HUES48 (cell line): ENCODE results near the gene NRTN.
"Not testable (repeated sequence)": the region's sequence is repeated elsewhere in the genome, so short reads cannot be mapped to it uniquely, and the experiment has no call there.

Experiments used
- H3K27ac ChIP-seq: one replicate; pipeline ENCODE4 v1.7.0; 2013; ENCODE audit warnings: low read depth, low read length, inconsistent platforms
- H3K27me3 ChIP-seq: 2 replicates; pipeline ENCODE4 v1.6.1; 2013; ENCODE audit warnings: mild to moderate bottlenecking, low read length; ENCODE audit not compliant: control insufficient read depth, insufficient read depth
- H3K36me3 ChIP-seq: 2 replicates; pipeline ENCODE4 v1.6.1; 2013; ENCODE audit warnings: low read length; ENCODE audit not compliant: control insufficient read depth, insufficient read depth
- H3K4me1 ChIP-seq: 2 replicates; pipeline ENCODE4 v1.6.1; 2013; ENCODE audit warnings: mild to moderate bottlenecking, low read length; ENCODE audit not compliant: control insufficient read depth, insufficient read depth
- H3K4me3 ChIP-seq: 2 replicates; pipeline ENCODE4 v1.5.1; 2013; ENCODE audit warnings: mild to moderate bottlenecking, low read depth, low read length
- H3K9ac ChIP-seq: 2 replicates; pipeline ENCODE4 v1.6.1; 2013; ENCODE audit warnings: mild to moderate bottlenecking, low read depth, low read length, moderate library complexity
- H3K9me3 ChIP-seq: 2 replicates; pipeline ENCODE4 v1.6.1; 2013; ENCODE audit warnings: low read length; ENCODE audit not compliant: control insufficient read depth, insufficient read depth

Gene NRTN

DNA sequence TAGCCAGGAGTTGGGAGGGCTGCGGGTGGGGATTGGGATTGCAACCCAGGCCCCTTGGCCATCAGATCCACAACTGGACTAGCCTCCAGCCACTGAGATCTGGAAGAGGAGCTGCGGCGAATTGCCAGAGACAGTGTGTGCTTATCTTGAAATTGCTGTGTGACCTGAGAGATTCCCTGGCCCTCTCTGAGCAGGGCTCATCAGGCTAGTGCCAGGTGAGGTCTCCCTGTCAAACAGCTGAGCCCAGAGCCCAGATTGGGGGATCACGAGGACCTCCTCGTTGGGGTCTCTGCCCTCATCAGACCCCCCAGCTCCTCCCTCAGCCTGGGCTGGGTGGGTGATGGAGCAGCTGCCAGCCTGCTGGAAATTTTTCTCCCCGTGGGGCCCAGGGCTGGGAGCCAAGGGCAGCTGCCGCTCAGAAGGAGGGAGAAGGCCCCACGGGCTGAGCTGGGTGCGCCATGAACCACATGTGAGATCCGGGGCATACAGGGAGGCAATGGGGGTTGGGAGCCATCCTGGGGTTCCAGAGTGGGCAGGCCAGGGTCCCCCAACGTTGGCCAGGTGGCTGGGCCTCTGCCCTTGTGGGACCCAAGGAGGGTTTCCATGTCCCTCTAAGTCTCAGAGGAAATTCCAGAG is 58.3 kb downstream of the NRTN start:
- Histone ChIP-seq H3K27me3 (no peaks in the 10 kb centered on the region), H3K36me3 (no peaks in the 10 kb centered on the region)

DNA sequence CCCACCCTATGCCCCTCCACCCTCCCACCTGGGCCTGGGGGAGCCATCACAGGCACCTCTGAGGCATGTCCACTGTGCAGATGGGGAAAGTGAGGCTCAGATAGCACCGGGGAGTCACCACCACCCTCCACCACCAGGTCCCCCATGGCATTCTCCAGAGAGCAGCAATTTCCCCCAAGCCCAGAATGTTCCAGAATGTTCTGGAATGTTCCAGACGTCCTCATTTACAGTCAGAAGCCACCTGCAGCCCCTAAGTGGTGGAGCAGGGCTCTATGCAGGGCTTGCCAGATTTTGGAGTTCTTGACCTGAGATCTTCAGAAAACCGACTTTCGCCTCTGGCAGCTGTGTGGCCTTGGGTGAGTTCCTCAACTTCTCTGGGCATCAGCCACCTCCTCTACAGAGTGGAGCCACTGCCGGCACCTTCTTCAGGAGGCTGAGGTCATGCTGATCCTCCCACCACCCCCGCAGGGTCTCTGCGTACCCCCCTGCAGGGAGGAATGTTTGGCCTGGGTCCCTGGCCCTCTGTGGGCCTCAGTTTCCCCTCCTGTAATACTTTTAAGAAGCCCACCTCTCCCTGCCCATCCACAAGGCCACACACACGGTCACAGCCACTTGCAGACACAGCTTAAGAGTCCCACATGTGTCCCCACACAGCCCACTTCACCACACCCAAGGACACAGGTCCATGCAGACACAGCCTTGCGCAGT is 59.3 kb downstream of the NRTN start:
- Histone ChIP-seq H3K9ac (no peak overlapping the region), H3K27ac (no peak overlapping the region), H3K27me3 (no peaks in the 10 kb centered on the region), H3K4me1 (no peaks in the 10 kb centered on the region), H3K36me3 (no peaks in the 10 kb centered on the region), H3K9me3 (no peaks in the 10 kb centered on the region), H3K4me3 (no peak overlapping the region)

More for the DNA sequence above, 58.3 kb downstream of the NRTN start:
- H3K27ac ChIP-seq, result no peak overlapping the region
- no peak overlapping the region for H3K4me3 ChIP-seq
- no peaks in the 10 kb centered on the region for H3K9me3 ChIP-seq
- no peaks in the 10 kb centered on the region for H3K4me1 ChIP-seq
- H3K9ac ChIP-seq, result no peak overlapping the region

DNA sequence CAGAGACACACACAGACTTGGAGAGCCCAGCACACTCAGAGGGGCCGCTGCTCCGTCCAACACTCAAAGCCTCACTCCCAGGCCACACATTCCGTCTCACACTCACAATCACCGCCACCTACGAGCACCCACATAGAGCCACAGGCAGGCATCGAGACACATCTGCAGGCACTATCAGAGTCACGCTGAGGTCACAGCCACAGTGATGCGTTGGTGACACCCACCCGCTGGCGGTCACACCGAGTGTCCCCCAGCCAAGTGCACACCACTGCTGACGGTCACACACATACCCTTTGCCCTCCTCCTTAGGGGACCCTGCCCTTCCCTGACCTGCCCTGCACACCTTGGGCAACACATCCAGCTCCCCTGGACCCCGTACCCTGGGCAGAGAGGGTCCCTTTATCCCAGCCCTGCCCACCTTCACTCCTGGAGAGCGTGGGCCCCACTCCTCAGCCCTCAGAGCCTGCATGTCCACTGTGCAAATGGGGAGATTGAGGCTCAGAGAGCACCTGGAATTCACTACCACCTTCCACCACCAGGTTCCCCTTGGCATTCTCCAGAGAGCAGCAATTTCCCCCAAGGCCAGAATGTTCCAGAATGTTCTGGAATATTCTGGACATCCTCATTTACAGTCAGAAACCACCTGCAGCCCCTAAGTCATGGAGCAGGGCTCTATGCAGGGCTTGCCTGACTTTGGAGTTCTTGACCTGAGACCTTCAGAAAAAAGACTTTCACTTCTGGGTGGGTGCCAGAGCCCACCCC is 60.0 kb downstream of the NRTN start:
- no peaks in the 10 kb centered on the region for H3K4me1 ChIP-seq
- H3K27me3 ChIP-seq, result no peaks in the 10 kb centered on the region
- H3K36me3 ChIP-seq, result no peaks in the 10 kb centered on the region
- no peaks in the 10 kb centered on the region for H3K9me3 ChIP-seq
- no peak overlapping the region for H3K27ac ChIP-seq
- H3K4me3 ChIP-seq, result no peak overlapping the region
- H3K9ac ChIP-seq, result no peak overlapping the region

DNA sequence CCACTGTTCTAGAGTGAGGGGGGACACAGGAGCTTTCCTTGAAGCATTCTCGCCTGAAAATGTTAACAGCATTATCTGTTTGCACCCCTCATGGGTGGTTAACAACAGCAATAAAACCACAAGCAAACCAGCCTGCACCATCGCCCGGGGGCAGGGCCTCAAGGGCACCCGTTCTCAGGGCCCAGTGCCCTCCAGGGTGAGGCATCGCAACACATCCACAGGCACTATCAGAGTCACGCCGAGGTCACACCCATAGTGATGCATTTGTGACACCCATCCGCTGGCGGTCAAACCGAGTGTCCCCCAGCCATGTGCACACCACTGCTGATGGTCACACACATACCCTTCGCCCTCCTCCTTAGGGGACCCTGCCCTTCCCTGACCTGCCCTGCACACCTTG is 60.9 kb downstream of the NRTN start:
- no peaks in the 10 kb centered on the region for H3K36me3 ChIP-seq
- H3K4me1 ChIP-seq, result no peaks in the 10 kb centered on the region
- no peaks in the 10 kb centered on the region for H3K9me3 ChIP-seq
- H3K9ac ChIP-seq, result no peak overlapping the region
- H3K27me3 ChIP-seq, result no peaks in the 10 kb centered on the region
- H3K4me3 ChIP-seq, result no peak overlapping the region
- H3K27ac ChIP-seq, result no peak overlapping the region

DNA sequence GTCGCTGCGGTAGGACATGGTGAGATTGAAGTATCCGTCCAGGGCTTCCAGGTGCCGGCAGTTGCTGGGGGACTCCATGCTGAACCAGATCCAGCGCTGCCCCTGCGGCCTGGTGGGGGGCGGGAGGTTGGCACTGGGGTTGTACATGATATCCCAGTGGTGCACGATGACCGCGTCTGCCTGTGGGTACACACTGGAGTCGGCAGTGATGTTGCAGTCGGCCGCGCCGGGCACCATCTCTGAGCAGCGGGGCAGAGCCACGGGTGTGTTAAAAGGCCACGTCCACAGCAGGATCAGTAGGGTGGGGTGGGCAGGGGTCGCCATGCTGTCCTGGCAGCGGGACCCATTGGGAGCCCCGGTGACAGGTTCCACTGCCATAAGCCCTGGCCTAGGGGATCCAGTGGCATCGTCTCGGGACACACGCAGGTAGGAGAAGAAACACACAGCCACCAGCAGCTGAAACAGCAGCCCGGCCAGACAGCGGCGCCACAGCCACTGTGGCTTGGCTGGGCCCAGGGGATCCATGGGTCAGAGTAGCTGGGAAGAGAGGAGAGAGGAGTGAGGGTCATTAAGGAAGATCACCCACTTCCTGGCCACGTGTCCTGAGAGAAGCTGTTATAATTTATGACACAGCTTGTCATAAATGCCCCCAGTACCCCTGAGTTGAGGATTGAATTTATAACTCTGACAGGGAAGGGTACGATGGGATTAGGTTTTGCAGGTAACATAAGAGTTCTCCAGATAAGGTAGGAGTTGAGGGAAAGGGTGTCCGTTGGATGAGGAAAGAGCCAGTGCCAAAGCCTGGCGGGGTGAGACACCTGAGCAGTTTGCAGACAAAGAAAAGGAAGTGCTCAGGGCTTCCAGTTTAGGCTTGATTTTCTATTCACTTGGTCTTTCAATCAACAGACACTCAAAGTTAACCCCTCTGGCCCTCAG is 62.6 kb downstream of the NRTN start:
- Histone ChIP-seq H3K9me3 (no peaks in the 10 kb centered on the region), H3K27me3 (no peaks in the 10 kb centered on the region), H3K9ac (no peak overlapping the region), H3K36me3 (no peaks in the 10 kb centered on the region), H3K4me3 (no peak overlapping the region), H3K4me1 (no peaks in the 10 kb centered on the region), H3K27ac (no peak overlapping the region)

DNA sequence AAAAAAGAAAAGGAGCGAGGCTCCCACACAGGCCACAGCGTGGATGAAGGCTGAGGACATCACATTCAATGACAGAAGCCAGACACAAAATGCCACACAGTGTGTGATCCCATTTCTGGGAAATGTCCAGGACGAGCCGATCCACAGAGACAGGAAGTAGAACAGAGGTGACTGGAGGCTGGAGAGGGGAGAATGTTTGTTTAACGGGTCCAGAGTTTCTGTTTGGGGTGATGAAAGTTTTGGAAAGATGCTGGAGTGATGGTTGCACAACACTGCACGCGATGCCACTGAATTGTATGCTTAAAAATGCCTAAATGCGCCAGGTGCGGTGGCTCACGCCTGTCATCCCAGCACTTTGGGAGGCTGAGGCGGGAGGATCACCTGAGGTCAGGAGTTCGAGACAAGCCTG is 66.1 kb downstream of the NRTN start:
- Histone ChIP-seq H3K4me3 (no peak overlapping the region), H3K36me3 (no peaks in the 10 kb centered on the region), H3K9ac (no peak overlapping the region), H3K27me3 (no peaks in the 10 kb centered on the region), H3K9me3 (no peaks in the 10 kb centered on the region), H3K27ac (no peak overlapping the region), H3K4me1 (no peaks in the 10 kb centered on the region)

DNA sequence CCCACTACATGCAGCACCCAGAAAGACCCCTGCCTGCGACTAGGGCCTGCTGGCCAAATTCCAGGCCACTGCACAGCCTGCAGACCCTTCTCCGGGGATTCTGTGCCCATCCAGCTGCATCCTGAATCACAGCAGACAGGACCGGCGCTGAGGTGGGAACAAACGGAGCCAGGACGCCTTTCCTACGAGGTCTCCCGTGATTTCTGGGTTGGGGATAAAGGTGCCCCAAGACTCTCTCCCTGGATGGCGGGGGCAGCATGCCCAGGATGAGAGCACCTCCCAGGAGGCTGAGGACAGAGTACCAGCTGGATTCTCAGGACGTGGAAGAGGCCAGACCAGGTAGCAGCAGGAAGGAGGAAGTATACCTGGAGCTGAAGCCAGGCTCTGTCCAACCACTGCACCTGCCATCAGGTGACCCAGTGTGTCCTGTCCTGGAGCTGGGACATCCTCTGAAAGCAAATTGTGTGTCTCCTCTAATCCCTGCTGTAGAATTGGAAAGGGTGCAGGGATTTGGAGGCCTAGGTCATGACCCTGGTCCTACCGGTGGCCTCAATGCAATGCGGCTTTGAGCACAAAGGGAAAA is 68.8 kb downstream of the NRTN start:
- H3K27ac ChIP-seq, result no peak overlapping the region
- H3K4me1 ChIP-seq, result no peaks in the 10 kb centered on the region
- no peak overlapping the region for H3K4me3 ChIP-seq
- no peaks in the 10 kb centered on the region for H3K27me3 ChIP-seq
- no peak overlapping the region for H3K9ac ChIP-seq
- H3K36me3 ChIP-seq, result no peaks in the 10 kb centered on the region
- H3K9me3 ChIP-seq, result no peaks in the 10 kb centered on the region

DNA sequence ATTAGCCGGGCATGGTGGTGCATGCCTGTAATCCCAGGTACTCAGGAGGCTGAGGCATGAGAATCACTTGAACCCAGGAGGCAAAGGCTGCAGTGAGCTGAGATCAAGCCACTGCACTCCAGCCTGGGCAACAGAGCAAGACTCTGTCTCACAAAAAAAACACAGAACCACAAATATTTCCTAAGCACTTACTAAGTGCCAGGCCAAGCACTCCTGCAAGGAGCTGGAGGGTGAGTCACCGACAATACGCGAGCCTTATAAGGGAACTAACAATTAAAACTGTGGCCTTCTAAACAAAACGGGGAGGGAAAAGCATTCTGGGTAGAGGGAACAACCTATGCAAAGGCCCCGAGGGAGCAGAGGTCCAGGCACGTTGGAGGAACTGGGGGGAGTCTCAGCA is 69.6 kb downstream of the NRTN start:
- not testable (repeated sequence) for H3K9ac ChIP-seq, H3K36me3 ChIP-seq, H3K4me3 ChIP-seq, H3K27me3 ChIP-seq, H3K27ac ChIP-seq, H3K9me3 ChIP-seq, H3K4me1 ChIP-seq

DNA sequence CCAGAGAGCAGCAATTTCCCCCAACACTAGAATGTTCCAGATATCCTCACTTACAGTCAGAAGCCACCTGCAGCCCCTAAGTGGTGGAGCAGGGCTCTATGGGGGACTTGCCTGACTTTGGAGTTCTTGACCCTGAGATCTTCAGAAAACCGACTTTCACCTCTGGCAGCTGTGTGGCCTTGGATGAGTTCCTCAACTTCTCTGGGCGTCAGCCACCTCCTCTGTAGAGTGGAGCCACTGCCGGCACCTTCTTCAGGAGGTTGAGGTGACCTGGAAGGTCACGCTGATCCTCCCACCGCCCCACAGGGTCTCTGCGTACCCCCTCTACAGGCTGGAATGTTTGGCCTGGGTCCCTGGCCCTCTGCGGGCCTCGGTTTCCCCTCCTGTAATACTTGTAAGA is 72.6 kb downstream of the NRTN start:
- Histone ChIP-seq H3K27ac (no peak overlapping the region), H3K4me1 (peaks cover 6% of the 10 kb centered on the region; the same call in 1 of the 2 replicates), H3K4me3 (no peak overlapping the region), H3K9ac (no peak overlapping the region), H3K9me3 (no peaks in the 10 kb centered on the region), H3K27me3 (no peaks in the 10 kb centered on the region), H3K36me3 (no peaks in the 10 kb centered on the region)

DNA sequence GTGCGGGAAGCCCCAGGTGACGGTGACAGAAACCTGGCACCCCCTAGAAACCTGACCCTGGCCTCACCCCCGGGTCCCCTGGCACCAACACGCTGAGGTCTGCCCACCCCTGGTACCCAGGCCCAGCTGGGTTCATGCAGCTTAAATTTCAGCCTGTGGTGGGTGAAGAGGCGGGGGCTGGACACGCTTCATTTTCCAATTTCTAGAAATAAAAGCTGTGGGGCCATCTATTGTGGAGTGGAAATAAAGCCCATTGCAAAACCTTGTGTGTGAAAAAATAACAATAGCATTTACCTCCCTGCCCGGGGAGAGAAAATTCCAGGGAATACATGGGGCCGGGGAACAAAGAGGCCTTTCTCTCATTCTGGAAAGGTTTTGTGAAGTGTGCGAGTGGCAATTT is 73.0 kb downstream of the NRTN start:
- H3K36me3 ChIP-seq, result no peaks in the 10 kb centered on the region
- H3K27ac ChIP-seq, result no peak overlapping the region
- no peak overlapping the region for H3K4me3 ChIP-seq
- peaks cover 6% of the 10 kb centered on the region; the same call in 1 of the 2 replicates for H3K4me1 ChIP-seq
- no peaks in the 10 kb centered on the region for H3K9me3 ChIP-seq
- no peak overlapping the region for H3K9ac ChIP-seq
- no peaks in the 10 kb centered on the region for H3K27me3 ChIP-seq
